ENCODE data around the gene HOXA6. TPM values are rescaled to one million over a fixed set of nuclear protein-coding genes. Genes with fewer than 3 reads are reported as not detected.

Gene HOXA6
- total RNA-seq, 1 experiment from 2014 or later, result not detected

GRCh38 chr7:27101171-27101956 is 46.2 kb downstream of the HOXA6 start:
- no peak overlapping the region for H3K27ac Mint-ChIP-seq
- H3K27me3 Mint-ChIP-seq (ENCODE audit: low read depth), result peaks cover 100% of the 10 kb centered on the region
- peak overlapping the region; percentile 35 for H3K4me3 Mint-ChIP-seq
- TF ChIP-seq ZNF532 (CRISPR knock-in tag; IDR thresholded peaks at IDR 0.05; ENCODE audit: borderline replicate concordance), result no peak
- DNase-seq (ENCODE audit: low spot score) (no peak), ATAC-seq (no peak)
- ChIA-PET CTCF (interaction anchor here (0.7 to 1.2 kb wide), 3 partner anchors 9 to 79 kb away, joined by 3 to 4 read pairs (median 3); no protein-coding TSS in a partner anchor), POLR2A (interaction anchor here (1.8 kb wide), 1 partner anchor 14 kb away, joined by 4 read pairs; no protein-coding TSS in a partner anchor)
- peaks cover 50% of the 10 kb centered on the region for H3K4me1 Mint-ChIP-seq
- peaks cover 6% of the 10 kb centered on the region for H3K36me3 Mint-ChIP-seq
- no peaks in the 10 kb centered on the region for H3K9me3 Mint-ChIP-seq

- Mint-ChIP-seq H3K27ac (no peak overlapping the region), H3K9me3 (no peaks in the 10 kb centered on the region), H3K4me1 (peaks cover 45% of the 10 kb centered on the region), H3K4me3 (no peak overlapping the region; the same call in 1 of the 2 replicates), H3K36me3 (peaks cover 6% of the 10 kb centered on the region), H3K27me3 (ENCODE audit: low read depth) (peaks cover 100% of the 10 kb centered on the region)
- peak; percentile 12; the same call in 1 of the 2 replicates for ATAC-seq
- ChIA-PET CTCF (interaction anchor here (1.2 to 2.3 kb wide), 3 partner anchors 51 to 79 kb away, joined by 3 to 10 read pairs (median 3); no protein-coding TSS in a partner anchor), POLR2A (interaction anchor here (1.8 kb wide), 1 partner anchor 15 kb away, joined by 4 read pairs; no protein-coding TSS in a partner anchor)
- TF ChIP-seq SMAD3 (CRISPR knock-in tag; IDR thresholded peaks at IDR 0.05; ENCODE audit: borderline replicate concordance) (no peak), STAT6 (CRISPR knock-in tag; conservative IDR thresholded peaks at IDR 0.05; ENCODE audit: low read depth) (no peak), ELF4 (CRISPR knock-in tag; IDR thresholded peaks at IDR 0.05; ENCODE audit: low read depth) (no peak), MXD4 (CRISPR knock-in tag; IDR thresholded peaks at IDR 0.05; ENCODE audit: borderline replicate concordance) (no peak), HMGA2 (CRISPR knock-in tag; IDR thresholded peaks at IDR 0.05) (no peak), NFYB (CRISPR knock-in tag; conservative IDR thresholded peaks at IDR 0.05; ENCODE audit: low read depth) (no peak), JUN (CRISPR knock-in tag; IDR thresholded peaks at IDR 0.05) (no peak), HMGXB4 (CRISPR knock-in tag; IDR thresholded peaks at IDR 0.05) (no peak), SP1 (CRISPR knock-in tag; conservative IDR thresholded peaks at IDR 0.05) (no peak), IRF2 (CRISPR knock-in tag; IDR thresholded peaks at IDR 0.05; ENCODE audit: borderline replicate concordance, low read depth) (no peak), PREB (CRISPR knock-in tag; IDR thresholded peaks at IDR 0.05; ENCODE audit: borderline replicate concordance) (no peak), E2F5 (CRISPR knock-in tag; IDR thresholded peaks at IDR 0.05) (no peak), TEAD4 (CRISPR knock-in tag; IDR thresholded peaks at IDR 0.05) (no peak), RORB (CRISPR knock-in tag; IDR thresholded peaks at IDR 0.05) (no peak), ESRRA (CRISPR knock-in tag; IDR thresholded peaks at IDR 0.05; ENCODE audit: borderline replicate concordance) (no peak), ETV6 (CRISPR knock-in tag; IDR thresholded peaks at IDR 0.05) (no peak), PRRX2 (CRISPR knock-in tag; IDR thresholded peaks at IDR 0.05) (no peak), E2F4 (CRISPR knock-in tag; IDR thresholded peaks at IDR 0.05; ENCODE audit: borderline replicate concordance, low read depth) (no peak)
- no peak for DNase-seq (ENCODE audit: low spot score)
Observed at GRCh38 chr7:27100694-27101170, 46.8 kb downstream of the HOXA6 start.
